Stimulated activated CD8-positive, alpha-beta memory T cell treated with anti-CD3 and anti-CD28 coated beads, Interleukin-12 subunit alpha, Interleukin-12 subunit beta, amount 100 ng/mL, for 24 hours (primary cell): ENCODE results near the gene SYNE1.
"Not testable (repeated sequence)": the region's sequence is repeated elsewhere in the genome, so short reads cannot be mapped to it uniquely, and the experiment has no call there.

Source experiments
- DNase-seq: peaks from one replicate; pipeline ENCODE4 v3.0.0-alpha.2; 2020; ENCODE audit errors: extremely low read depth

SYNE1 gene

GRCh38 chr6:152372945-152373344 is 264.2 kb downstream of the SYNE1 start:
- DNase-seq: no peak

DNA sequence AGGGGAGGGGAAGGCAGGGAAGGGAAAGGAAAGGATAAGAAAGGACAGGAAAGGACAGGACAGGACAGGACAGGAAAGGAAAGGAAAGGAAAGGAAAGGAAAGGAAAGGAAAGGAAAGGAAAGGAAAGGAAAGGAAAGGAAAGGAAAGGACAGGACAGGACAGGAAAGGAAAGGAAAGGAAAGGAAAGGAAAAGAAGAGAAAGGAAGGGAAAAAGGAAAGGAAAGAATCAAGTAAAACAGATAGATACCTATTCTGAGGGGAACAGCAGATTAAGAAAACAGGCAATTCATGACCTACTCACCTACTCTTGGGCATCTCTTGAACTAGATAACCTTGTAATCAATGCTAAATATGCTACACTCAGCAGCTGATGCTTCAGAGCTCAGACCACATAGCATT is 265.4 kb downstream of the SYNE1 start:
- DNase-seq: no peak

GRCh38 chr6:152368751-152369624 is 268.2 kb downstream of the SYNE1 start:
- no peak for DNase-seq

DNA sequence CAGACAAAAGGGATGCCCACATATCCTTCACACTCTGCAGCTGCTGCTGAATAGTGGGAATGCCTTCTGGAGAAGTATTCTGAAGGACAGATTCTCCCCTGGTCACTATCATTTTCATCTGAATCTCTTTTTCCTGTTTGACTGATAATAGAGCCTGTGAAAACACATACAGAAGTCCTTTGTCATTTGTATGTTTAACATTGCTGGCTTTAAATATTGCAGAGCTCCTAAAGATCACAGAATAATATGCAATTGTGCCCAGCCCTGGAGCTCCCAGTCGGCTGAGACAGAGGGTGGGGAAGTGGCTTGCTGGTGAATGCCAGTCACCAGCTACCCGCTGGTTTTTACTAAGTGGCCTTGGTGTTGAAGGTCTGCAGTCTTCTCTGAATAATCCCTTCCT is 272.3 kb downstream of the SYNE1 start:
- no peak for DNase-seq

GRCh38 chr6:152360034-152360433 is 277.1 kb downstream of the SYNE1 start:
- DNase-seq: no peak

- DNase-seq: no peak
Measured at GRCh38 chr6:152356662-152357061, 280.5 kb downstream of the SYNE1 start.

- DNase-seq: no peak
Measured at GRCh38 chr6:152356016-152356415, 281.1 kb downstream of the SYNE1 start.

DNA sequence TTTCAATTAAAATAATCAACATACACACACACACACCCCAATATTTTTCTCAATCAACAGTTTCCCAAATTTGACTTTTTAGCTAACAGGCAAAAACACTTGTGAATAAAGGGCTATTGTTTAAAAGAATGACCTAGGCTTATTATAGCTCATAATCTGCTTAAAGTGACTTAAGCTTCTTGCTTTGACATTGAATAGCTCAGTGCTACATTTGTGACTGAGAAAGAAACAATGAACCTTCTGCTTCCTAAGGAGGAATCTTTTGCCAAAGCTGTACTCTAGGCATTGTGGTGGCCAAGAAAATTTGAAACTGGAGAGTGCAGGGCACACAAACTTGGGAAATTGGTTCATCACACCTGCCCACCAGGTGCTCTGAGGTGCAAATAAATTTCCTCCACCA is 282.0 kb downstream of the SYNE1 start:
- no peak for DNase-seq

- no peak for DNase-seq
Measured at GRCh38 chr6:152353440-152353839, 283.7 kb downstream of the SYNE1 start.

DNA sequence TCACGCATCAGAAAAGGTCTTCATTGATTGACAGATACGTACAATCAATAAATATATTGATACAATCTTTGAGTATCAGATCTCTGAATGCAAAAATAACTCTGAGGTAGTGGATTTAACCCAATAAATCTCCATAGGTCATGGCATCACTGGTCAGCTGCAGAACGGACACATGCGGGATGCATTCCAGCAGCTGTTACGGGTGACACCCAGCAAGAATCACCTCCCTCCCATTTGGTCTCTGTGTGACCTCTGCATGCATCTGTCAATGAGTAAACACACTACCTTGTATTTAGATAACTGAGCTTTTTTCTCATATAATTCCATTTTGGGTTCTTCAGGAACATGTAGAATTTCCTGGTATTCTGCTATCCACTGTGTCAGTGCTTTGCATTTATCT is 285.4 kb downstream of the SYNE1 start:
- no peak for DNase-seq

GRCh38 chr6:152351110-152351509 is 286.1 kb downstream of the SYNE1 start:
- no peak for DNase-seq

- no peak for DNase-seq
Measured at GRCh38 chr6:152348116-152348515, 289.0 kb downstream of the SYNE1 start.

DNA sequence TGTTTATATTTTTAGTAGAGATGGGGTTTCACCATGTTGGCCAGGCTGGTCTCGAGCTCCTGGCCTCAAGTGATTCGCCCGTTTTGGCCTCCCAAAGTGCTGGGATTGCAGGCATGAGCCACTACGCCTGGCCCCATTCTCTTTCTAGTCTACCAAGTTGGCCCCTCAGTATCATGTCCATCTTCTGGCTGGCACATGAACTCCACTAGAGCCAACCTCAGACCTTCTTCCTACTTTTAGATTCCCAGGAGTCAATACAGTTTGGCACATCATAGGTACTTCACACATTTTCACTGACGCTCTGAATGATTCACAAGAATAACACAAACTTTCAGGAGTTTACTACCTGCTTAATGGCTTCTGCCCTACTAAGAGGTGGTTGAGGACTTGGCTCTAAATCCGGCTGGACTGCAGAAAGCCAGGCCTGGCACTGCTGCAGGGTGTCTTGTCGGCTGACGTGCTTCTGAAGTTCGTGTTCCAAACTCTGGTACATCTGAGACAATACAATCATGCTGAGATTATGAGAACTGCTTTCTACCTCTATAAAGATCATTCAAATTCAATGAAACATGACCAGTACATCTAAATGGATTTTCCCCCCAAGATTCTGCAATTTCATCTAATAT is 293.3 kb downstream of the SYNE1 start:
- DNase-seq: no peak

GRCh38 chr6:152341596-152341995 is 295.6 kb downstream of the SYNE1 start:
- no peak for DNase-seq

- peak; percentile 5 for DNase-seq
Measured at GRCh38 chr6:152338335-152339125, 298.6 kb downstream of the SYNE1 start.

GRCh38 chr6:152334555-152334954 is 302.6 kb downstream of the SYNE1 start:
- no peak for DNase-seq

DNA sequence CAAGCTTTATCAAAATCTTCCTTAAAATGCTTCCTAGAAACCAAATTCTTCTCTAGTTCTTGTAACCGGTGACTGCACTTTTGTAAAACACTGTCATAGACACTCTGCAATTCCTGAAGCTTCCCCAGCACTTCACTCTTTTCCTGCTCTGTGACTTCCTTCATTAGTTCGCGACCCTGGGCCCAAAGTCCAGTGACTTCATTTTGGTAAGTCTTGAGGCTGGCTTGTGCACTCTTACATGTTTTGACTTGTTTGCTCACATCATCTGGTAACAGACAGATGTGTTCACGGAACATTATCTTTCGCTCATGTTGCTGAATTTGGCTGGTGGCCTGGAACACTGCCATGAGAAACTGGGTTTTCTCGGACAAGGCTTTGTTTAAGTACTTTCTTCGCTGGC is 306.2 kb downstream of the SYNE1 start:
- no peak for DNase-seq

- no peak for DNase-seq
Measured at GRCh38 chr6:152329638-152330448, 307.3 kb downstream of the SYNE1 start.

DNA sequence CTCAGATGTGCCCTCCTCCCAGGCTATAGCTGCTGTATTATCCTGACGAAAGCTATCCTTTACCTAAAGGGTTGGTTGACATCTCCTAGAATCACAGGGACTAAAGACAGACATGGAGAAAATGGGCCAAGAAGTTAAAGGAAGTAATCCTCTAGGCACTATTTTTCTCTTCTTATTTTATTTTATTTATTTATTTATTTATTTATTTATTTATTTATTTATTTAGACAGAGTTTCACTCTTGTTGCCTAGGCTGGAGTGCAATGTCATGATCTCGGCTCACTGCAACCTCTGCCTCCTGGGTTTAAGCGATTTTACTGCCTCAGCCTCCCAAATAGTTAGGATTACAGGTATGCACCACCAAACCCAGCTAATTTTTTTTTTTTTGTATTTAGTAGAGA is 309.0 kb downstream of the SYNE1 start:
- DNase-seq: not testable (repeated sequence)

GRCh38 chr6:152323376-152323775 is 313.8 kb downstream of the SYNE1 start:
- DNase-seq: no peak

- no peak for DNase-seq
Measured at GRCh38 chr6:152318278-152318677, 318.9 kb downstream of the SYNE1 start.

DNA sequence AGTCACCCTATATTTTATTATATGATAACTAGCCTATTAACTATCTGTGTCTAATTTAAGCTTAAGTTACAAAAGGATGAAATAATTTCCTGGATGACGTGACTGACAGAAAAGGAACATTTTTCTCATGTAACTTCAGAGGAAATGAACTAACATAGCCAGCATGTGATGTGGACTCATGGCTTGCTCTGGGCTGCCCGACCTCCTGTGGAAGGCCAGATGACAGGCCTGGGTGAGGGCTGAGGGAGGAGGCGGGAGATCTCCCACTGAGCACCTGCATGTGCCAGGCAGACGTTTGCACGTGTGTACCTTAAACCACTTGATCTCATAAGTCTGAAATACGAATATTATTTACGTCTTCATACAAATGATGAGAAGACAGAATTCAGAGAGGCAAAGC is 321.1 kb downstream of the SYNE1 start:
- no peak for DNase-seq
